HepG2 (cell line): ENCODE results near the gene ADRA2A. TPM values are rescaled to one million over a fixed set of nuclear protein-coding genes. Genes with fewer than 3 reads are reported as not detected.

Source experiments
- ATAC-seq: fragments of 200-7000 bp; cut with Tn5 transposase; 3 replicates; pipeline ENCODE4 v1.9.1; 2020; ENCODE audit warnings: mild to moderate bottlenecking, moderate library complexity
- BruUV-seq: library from RNA; stranded (reverse); fragments of 400-500 nt; replicated peaks from 2 replicates; lab custom pipeline; 2021; lab: Mats Ljungman, UMichigan
- CTCF ChIA-PET: fragments of 300-600 bp; formaldehyde crosslinking; extraction: SDS; loops from one replicate; lab custom pipeline; 2021; ENCODE audit warnings: low total read pairs, inconsistent platforms, low intra/inter-chr PET ratio; lab: Yijun Ruan, JAX
- POLR2A ChIA-PET: fragments of 350-600 bp; sonication (Branson Sonifier 250); formaldehyde crosslinking; loops from one replicate; lab custom pipeline; 2020; ENCODE audit warnings: antibody characterized with exemption, inconsistent platforms; lab: Yijun Ruan, JAX
- DNase-seq: peaks from one replicate; pipeline ENCODE4 v3.0.0-alpha.2; 2015; ENCODE audit warnings: low spot score
- FAIRE-seq: peaks from 3 replicates; lab custom pipeline; 2011; peaks lifted over from hg19 to GRCh38; lab: Jason Lieb, UNC
- H2AFZ ChIP-seq: one replicate; pipeline ENCODE4 v1.6.1; 2011; ENCODE audit warnings: low read length, inconsistent platforms
- H3K27ac ChIP-seq: fragments of 300-600 bp; 3 replicates; pipeline ENCODE4 v1.8.0; 2011; ENCODE audit warnings: mixed run types, mild to moderate bottlenecking, mixed read lengths, low read length, inconsistent platforms; ENCODE audit not compliant: insufficient read depth; ENCODE audit errors: extremely low read length
- H3K27me3 ChIP-seq, 2 experiments: fragments of 200-600 bp in 1 of 2; 2 replicates in 1 of 2; 3 replicates in 1 of 2; pipeline versions ENCODE4 v1.6.0 to v1.8.0; 2011; ENCODE audit warnings: low read length in 2 of 2, mild to moderate bottlenecking in 2 of 2, moderate library complexity in 2 of 2, inconsistent platforms in 1 of 2; ENCODE audit not compliant: insufficient read depth in 2 of 2, control insufficient read depth in 1 of 2
- H3K36me3 ChIP-seq, 2 experiments: fragments of 200-600 bp in 1 of 2; replicated peaks in 1 of 2; 2 replicates in 1 of 2; 3 replicates in 1 of 2; pipeline versions ENCODE4 v1.5.1 to v1.8.0; 2011; ENCODE audit warnings: low read length in 2 of 2, inconsistent platforms in 1 of 2; ENCODE audit not compliant: insufficient read depth in 2 of 2, control insufficient read depth in 1 of 2
- H3K4me1 ChIP-seq: 2 replicates; pipeline ENCODE4 v1.5.1; 2012; ENCODE audit warnings: low read length, inconsistent platforms; ENCODE audit not compliant: insufficient read depth
- H3K4me2 ChIP-seq: 2 replicates; pipeline ENCODE4 v1.6.0; 2011; ENCODE audit warnings: low read depth, low read length, inconsistent platforms
- H3K4me3 ChIP-seq, 3 experiments: fragments of 200-600 bp in 1 of 3; sonication (generic), shearing (Covaris generic) in 1 of 3; replicated peaks in 1 of 3; 2 replicates each; pipeline ENCODE4 v1.5.1; 2011 to 2016; ENCODE audit warnings: low read length in 3 of 3, inconsistent platforms in 2 of 3, low read depth in 2 of 3, mild to moderate bottlenecking in 2 of 3, control low read depth in 1 of 3, mixed read lengths in 1 of 3; ENCODE audit not compliant: insufficient read depth in 1 of 3
- H3K79me2 ChIP-seq: one replicate; pipeline ENCODE4 v1.6.1; 2011; ENCODE audit warnings: low read length, inconsistent platforms; ENCODE audit not compliant: insufficient read depth
- H3K9ac ChIP-seq: 2 replicates; pipeline ENCODE4 v1.6.0; 2011; ENCODE audit warnings: mild to moderate bottlenecking, low read depth, low read length, inconsistent platforms; ENCODE audit not compliant: insufficient read depth
- H3K9me3 ChIP-seq: 2 replicates; pipeline ENCODE4 v1.5.1; 2012; ENCODE audit warnings: mild to moderate bottlenecking, low read length
- H4K20me1 ChIP-seq: 2 replicates; pipeline ENCODE4 v1.6.0; 2011; ENCODE audit warnings: inconsistent platforms, mild to moderate bottlenecking, low read length, moderate library complexity; ENCODE audit not compliant: insufficient read depth
- ETV5 ChIP-seq: IDR thresholded peaks from 2 replicates; pipeline ENCODE4 v1.6.1; 2018; ENCODE audit warnings: missing biosample characterization, missing genetic modification reagents, inconsistent platforms, borderline replicate concordance
- MTA1 ChIP-seq: sonication (generic); formaldehyde crosslinking; IDR thresholded peaks from 2 replicates; pipeline ENCODE4 v1.4.0; 2020; ENCODE audit warnings: missing genetic modification reagents, mild to moderate bottlenecking, borderline replicate concordance
- MXI1 ChIP-seq: IDR thresholded peaks from 3 replicates; pipeline ENCODE4 v1.6.1; 2012; ENCODE audit warnings: low read depth, low read length, inconsistent platforms, borderline replicate concordance
- ZNF430 ChIP-seq: sonication (generic); formaldehyde crosslinking; IDR thresholded peaks from 2 replicates; pipeline ENCODE4 v1.9.0; 2021; ENCODE audit warnings: mild to moderate bottlenecking, missing genetic modification reagents
- WGBS: methylation state at CpG from one replicate; pipeline ENCODE4 v1.1.6; 2017; ENCODE audit warnings: low lambda C conversion rate; 5-methylcytosine and 5-hydroxymethylcytosine counted together
- in situ Hi-C: cut with HindIII; loops from 2 replicates; pipeline ENCODE4 v1.10.0; 2017; ENCODE audit warnings: low pct_unique_long_range_greater_than_20kb; ENCODE audit not compliant: extremely low pct_ligation_motif_present
- intact Hi-C: fragments of 100-400 bp; cut with micrococcal nuclease; formaldehyde crosslinking; loops from one replicate; pipeline ENCODE4 v1.10.0; 2022; ENCODE audit not compliant: unreplicated experiment
- polyA plus RNA-seq, 8 experiments: library from polyadenylated mRNA; depleted of rRNA in 3 of 8; stranded (reverse) in 7 of 8; unstranded in 1 of 8; fragments of >200 nt; fragmentation: Illumina TruSeq in 4 of 8; extraction: Trizol in 4 of 8; gene quantifications; 2 replicates each; pipeline versions ENCODE4 v1.2.1 to v1.2.3, GENCODE V29; 2011 to 2016; ENCODE audit warnings: low read depth in 4 of 8, missing spikeins in 1 of 8, mixed read lengths in 1 of 8; ENCODE audit not compliant: insufficient read depth in 1 of 8
- total RNA-seq, 5 experiments: library from RNA; depleted of rRNA; stranded (reverse); fragments of >200 nt; fragmentation: Illumina TruSeq; extraction: Trizol; gene quantifications; 2 replicates each; pipeline ENCODE4 v1.2.3, GENCODE V29; 2016; ENCODE audit warnings: low read depth in 1 of 5
- TF ChIP-seq, protein P1 (sequence below): sonication (generic); formaldehyde crosslinking; IDR thresholded peaks from 2 replicates; pipeline ENCODE4 v1.4.0; 2020; ENCODE audit warnings: missing genetic modification reagents, borderline replicate concordance

Gene ADRA2A
- total and polyA plus RNA-seq, 2 of the 13 experiments (the other 11 are each of a cell fraction or from before 2014, with no cell fraction given) = 0.01 TPM; not detected in 1

DNA sequence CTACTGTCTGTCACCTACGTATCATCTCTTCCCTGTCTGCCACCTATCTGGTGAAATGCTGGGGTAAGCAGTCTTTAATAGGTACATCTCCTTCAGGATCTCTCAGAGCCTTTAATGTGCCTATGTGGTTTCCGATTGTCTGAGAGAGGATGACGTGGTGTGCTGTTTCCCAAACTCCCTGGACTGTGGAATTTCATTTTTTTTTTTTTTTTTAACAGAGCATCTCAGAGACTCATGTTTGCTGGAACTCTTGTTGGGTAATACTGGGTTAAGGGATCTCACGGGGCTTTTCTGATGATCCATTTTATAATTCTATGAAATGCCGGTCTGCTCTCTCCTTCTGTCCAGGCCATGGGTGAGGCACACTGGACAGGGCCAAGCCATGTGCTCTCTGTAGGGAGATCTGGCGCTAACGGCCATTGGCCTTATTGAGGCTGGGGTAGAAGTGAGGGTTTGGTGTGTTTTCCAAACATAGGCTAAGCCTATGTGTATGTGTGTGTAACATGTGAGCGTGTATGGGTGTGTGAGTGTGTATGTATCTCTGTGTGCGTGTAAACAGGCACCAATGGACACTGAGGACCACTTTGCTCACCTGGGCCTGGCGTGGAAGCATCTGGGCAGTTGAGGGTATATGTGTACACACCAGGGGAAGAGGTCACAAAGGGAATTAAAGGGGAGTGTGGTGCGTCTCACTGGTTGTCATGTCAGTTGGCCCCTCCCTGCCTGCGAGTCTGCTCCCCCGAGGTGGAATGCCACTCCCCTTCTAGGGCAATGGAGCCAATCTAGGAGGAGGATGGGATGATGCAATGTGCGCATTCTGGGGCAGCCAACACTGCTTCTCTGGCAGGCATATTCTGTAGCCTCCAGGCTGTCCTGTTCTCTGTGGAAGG, 7.8 kb downstream of the ADRA2A start:
- ATAC-seq = no peak
- Histone ChIP-seq H3K27ac (no peak overlapping the region), H3K4me3 (no peak overlapping the region), H4K20me1 (no peaks in the 10 kb centered on the region), H3K36me3 (no peaks in the 10 kb centered on the region), H2AFZ (no peak overlapping the region), H3K4me1 (no peaks in the 10 kb centered on the region), H3K9me3 (no peaks in the 10 kb centered on the region), H3K9ac (no peak overlapping the region)
- in situ Hi-C loops (loop anchor here (25.0 kb wide), 1 partner anchor 1228 kb away; no protein-coding TSS in a partner anchor), intact Hi-C loops (loop anchor here (10.0 kb wide), 1 partner anchor 200 kb away; no protein-coding TSS in a partner anchor)
- WGBS = 30% methylated on average over 10 of the region's 14 CpGs
- FAIRE-seq = no peak
- CTCF ChIA-PET = no interaction called here
- BruUV-seq = no TSS peak
- no peak for DNase-seq
- no peak for TF ChIP-seq MTA1 (CRISPR knock-in tag)
- TF ChIP-seq, protein P1, sequence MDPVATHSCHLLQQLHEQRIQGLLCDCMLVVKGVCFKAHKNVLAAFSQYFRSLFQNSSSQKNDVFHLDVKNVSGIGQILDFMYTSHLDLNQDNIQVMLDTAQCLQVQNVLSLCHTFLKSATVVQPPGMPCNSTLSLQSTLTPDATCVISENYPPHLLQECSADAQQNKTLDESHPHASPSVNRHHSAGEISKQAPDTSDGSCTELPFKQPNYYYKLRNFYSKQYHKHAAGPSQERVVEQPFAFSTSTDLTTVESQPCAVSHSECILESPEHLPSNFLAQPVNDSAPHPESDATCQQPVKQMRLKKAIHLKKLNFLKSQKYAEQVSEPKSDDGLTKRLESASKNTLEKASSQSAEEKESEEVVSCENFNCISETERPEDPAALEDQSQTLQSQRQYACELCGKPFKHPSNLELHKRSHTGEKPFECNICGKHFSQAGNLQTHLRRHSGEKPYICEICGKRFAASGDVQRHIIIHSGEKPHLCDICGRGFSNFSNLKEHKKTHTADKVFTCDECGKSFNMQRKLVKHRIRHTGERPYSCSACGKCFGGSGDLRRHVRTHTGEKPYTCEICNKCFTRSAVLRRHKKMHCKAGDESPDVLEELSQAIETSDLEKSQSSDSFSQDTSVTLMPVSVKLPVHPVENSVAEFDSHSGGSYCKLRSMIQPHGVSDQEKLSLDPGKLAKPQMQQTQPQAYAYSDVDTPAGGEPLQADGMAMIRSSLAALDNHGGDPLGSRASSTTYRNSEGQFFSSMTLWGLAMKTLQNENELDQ (CRISPR knock-in tag) = no peak
- no peak for TF ChIP-seq ZNF430 (CRISPR knock-in tag)
- no peak for TF ChIP-seq ETV5 (CRISPR knock-in tag)
- TF ChIP-seq MXI1 = no peak
- TF ChIP-seq, all 625 proteins: peak for 0
- POLR2A ChIA-PET = no interaction called here
- H3K27me3 ChIP-seq = no peaks in the 10 kb centered on the region; a peak in 3 of 5 replicates
- H3K4me2 ChIP-seq = no peak overlapping the region
- no peaks in the 10 kb centered on the region for H3K79me2 ChIP-seq
